ENCODE measurements around the gene MTMR12.

DNA sequence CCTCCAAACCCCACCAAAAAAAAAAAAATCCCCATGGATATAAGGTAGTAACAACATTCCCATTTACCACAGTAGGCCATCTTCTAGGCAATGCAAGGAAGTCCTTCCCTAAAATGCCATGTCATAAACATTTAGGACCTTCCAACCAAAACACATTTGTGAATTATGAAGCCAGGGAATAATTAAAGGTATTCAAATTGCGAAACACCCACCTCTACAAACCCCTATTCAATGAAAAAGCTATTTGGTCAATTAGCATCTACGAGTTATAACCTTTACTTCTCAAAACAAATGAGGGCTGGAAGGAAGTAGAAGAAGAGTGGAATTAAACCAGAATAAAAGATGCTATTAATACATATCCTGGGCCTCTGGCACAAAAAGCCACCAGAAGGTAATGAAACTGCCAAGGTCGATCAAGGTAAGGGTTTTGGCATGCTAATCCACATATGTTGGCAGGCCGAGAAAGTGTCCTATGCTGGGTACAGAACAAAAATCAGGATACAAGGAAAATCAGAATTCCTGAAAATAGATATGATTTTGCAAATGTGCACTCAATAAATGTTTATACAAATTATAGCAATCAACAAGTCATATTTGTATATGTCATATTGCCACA is 47.7 kb downstream of the MTMR12 start:
- TF ChIP-seq EP300 (IDR thresholded peaks at IDR 0.05): no peak
- TF ChIP-seq, protein P1, sequence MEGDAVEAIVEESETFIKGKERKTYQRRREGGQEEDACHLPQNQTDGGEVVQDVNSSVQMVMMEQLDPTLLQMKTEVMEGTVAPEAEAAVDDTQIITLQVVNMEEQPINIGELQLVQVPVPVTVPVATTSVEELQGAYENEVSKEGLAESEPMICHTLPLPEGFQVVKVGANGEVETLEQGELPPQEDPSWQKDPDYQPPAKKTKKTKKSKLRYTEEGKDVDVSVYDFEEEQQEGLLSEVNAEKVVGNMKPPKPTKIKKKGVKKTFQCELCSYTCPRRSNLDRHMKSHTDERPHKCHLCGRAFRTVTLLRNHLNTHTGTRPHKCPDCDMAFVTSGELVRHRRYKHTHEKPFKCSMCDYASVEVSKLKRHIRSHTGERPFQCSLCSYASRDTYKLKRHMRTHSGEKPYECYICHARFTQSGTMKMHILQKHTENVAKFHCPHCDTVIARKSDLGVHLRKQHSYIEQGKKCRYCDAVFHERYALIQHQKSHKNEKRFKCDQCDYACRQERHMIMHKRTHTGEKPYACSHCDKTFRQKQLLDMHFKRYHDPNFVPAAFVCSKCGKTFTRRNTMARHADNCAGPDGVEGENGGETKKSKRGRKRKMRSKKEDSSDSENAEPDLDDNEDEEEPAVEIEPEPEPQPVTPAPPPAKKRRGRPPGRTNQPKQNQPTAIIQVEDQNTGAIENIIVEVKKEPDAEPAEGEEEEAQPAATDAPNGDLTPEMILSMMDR (IDR thresholded peaks at IDR 0.05): no peak
- TF ChIP-seq POLR2A (IDR thresholded peaks at IDR 0.05): no peak
